ENCODE measurements around the gene HDAC5. TPM values are rescaled to one million over a fixed set of nuclear protein-coding genes. Genes with fewer than 3 reads are reported as not detected.
"Not testable (repeated sequence)": the region's sequence is repeated elsewhere in the genome, so short reads cannot be mapped to it uniquely, and the experiment has no call there.

HDAC5 gene
- total RNA-seq, 1 donor from 2014 or later, result 42.0 TPM

GRCh38 chr17:44120851-44121605, 2.4 kb downstream of the HDAC5 start:
- TF ChIP-seq, protein P1, sequence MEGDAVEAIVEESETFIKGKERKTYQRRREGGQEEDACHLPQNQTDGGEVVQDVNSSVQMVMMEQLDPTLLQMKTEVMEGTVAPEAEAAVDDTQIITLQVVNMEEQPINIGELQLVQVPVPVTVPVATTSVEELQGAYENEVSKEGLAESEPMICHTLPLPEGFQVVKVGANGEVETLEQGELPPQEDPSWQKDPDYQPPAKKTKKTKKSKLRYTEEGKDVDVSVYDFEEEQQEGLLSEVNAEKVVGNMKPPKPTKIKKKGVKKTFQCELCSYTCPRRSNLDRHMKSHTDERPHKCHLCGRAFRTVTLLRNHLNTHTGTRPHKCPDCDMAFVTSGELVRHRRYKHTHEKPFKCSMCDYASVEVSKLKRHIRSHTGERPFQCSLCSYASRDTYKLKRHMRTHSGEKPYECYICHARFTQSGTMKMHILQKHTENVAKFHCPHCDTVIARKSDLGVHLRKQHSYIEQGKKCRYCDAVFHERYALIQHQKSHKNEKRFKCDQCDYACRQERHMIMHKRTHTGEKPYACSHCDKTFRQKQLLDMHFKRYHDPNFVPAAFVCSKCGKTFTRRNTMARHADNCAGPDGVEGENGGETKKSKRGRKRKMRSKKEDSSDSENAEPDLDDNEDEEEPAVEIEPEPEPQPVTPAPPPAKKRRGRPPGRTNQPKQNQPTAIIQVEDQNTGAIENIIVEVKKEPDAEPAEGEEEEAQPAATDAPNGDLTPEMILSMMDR (IDR thresholded peaks at IDR 0.05), result no peak
- DNase-seq (ENCODE audit: extremely low spot score, unreplicated experiment), result no peak
- H3K27me3 Mint-ChIP-seq (ENCODE audit: unreplicated experiment), result no peaks in the 10 kb centered on the region
- no peaks in the 10 kb centered on the region for H3K9me3 Mint-ChIP-seq (ENCODE audit: unreplicated experiment)
- peaks cover 24% of the 10 kb centered on the region for H3K4me1 Mint-ChIP-seq (ENCODE audit: unreplicated experiment)
- H3K36me3 Mint-ChIP-seq (ENCODE audit: unreplicated experiment), result peaks cover 4% of the 10 kb centered on the region
- H3K4me3 Mint-ChIP-seq (ENCODE audit: unreplicated experiment), result no peak overlapping the region
- no peak overlapping the region for H3K27ac Mint-ChIP-seq (ENCODE audit: unreplicated experiment)

- H3K27me3 Mint-ChIP-seq (ENCODE audit: unreplicated experiment); H3K36me3 Mint-ChIP-seq (ENCODE audit: unreplicated experiment); H3K4me3 Mint-ChIP-seq (ENCODE audit: unreplicated experiment); DNase-seq (ENCODE audit: extremely low spot score, unreplicated experiment); H3K9me3 Mint-ChIP-seq (ENCODE audit: unreplicated experiment); H3K27ac Mint-ChIP-seq (ENCODE audit: unreplicated experiment): not testable (repeated sequence)
- peaks cover 24% of the 10 kb centered on the region for H3K4me1 Mint-ChIP-seq (ENCODE audit: unreplicated experiment)
These were observed 3.2 kb downstream of the HDAC5 start for GRCh38 chr17:44120281-44120680.

DNA sequence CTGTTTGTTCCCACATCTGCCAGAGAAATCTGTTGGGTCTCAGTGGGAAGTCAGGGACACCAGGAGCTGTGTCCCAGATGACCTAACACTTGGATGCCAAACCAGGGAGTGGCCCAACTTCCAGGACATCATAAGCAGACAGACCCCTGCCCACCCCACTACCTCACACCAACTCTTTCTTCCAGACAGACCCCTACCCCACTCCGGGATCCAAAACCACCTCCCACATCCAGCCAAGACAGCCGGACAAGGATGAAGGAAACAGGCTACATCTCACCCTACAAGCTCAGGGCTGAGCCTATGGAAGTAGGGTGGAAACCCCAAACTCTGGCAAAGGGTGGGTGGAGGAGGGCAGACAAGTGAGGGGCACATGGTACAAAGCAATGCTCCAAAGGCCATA, 3.6 kb downstream of the HDAC5 start:
- no peak overlapping the region for H3K27ac Mint-ChIP-seq (ENCODE audit: unreplicated experiment)
- H3K27me3 Mint-ChIP-seq (ENCODE audit: unreplicated experiment), result no peaks in the 10 kb centered on the region
- H3K36me3 Mint-ChIP-seq (ENCODE audit: unreplicated experiment), result peaks cover 4% of the 10 kb centered on the region
- H3K4me3 Mint-ChIP-seq (ENCODE audit: unreplicated experiment), result no peak overlapping the region
- TF ChIP-seq, protein P1 (IDR thresholded peaks at IDR 0.05), result no peak
- no peaks in the 10 kb centered on the region for H3K9me3 Mint-ChIP-seq (ENCODE audit: unreplicated experiment)
- peaks cover 24% of the 10 kb centered on the region for H3K4me1 Mint-ChIP-seq (ENCODE audit: unreplicated experiment)
- DNase-seq (ENCODE audit: extremely low spot score, unreplicated experiment), result no peak

DNA sequence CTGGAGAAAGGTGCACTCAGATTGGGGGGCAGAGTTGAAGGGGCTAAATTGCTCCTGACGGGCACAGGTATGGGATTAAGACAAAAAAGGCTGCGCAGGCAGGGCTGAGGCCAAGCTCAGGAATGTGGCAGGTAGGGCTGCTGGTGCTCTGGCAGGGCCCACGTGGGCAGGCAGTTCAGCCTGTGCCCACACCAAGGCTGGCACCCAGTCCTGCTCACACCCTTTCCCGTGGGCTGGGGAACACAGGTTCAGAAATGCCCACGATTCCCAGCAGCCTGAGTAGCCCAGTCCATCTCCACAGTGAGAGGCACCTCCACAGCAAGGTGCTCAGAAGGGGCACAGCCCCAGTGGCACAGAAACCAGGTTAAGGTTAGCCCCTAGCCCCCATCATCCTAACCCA, 4.4 kb downstream of the HDAC5 start:
- H3K4me1 Mint-ChIP-seq (ENCODE audit: unreplicated experiment), result peaks cover 18% of the 10 kb centered on the region
- no peak for DNase-seq (ENCODE audit: extremely low spot score, unreplicated experiment)

GRCh38 chr17:44118427-44119050, 4.9 kb downstream of the HDAC5 start:
- Mint-ChIP-seq H3K27ac (ENCODE audit: unreplicated experiment) (no peak overlapping the region), H3K27me3 (ENCODE audit: unreplicated experiment) (no peaks in the 10 kb centered on the region), H3K9me3 (ENCODE audit: unreplicated experiment) (no peaks in the 10 kb centered on the region), H3K36me3 (ENCODE audit: unreplicated experiment) (peaks cover 6% of the 10 kb centered on the region), H3K4me3 (ENCODE audit: unreplicated experiment) (no peak overlapping the region), H3K4me1 (ENCODE audit: unreplicated experiment) (peaks cover 14% of the 10 kb centered on the region)
- TF ChIP-seq, protein P1 (IDR thresholded peaks at IDR 0.05), result no peak
- DNase-seq (ENCODE audit: extremely low spot score, unreplicated experiment), result no peak

More for the DNA sequence above, 4.4 kb downstream of the HDAC5 start:
- no peaks in the 10 kb centered on the region for H3K27me3 Mint-ChIP-seq (ENCODE audit: unreplicated experiment)
- no peak overlapping the region for H3K4me3 Mint-ChIP-seq (ENCODE audit: unreplicated experiment)
- H3K9me3 Mint-ChIP-seq (ENCODE audit: unreplicated experiment), result no peaks in the 10 kb centered on the region
- TF ChIP-seq, protein P1 (IDR thresholded peaks at IDR 0.05), result no peak
- no peak overlapping the region for H3K27ac Mint-ChIP-seq (ENCODE audit: unreplicated experiment)
- peaks cover 4% of the 10 kb centered on the region for H3K36me3 Mint-ChIP-seq (ENCODE audit: unreplicated experiment)

Data from osteocyte (in vitro differentiated cells).